GM21737 (cell line): ENCODE data around the gene CCDC97.
"Not testable (repeated sequence)": the region's sequence is repeated elsewhere in the genome, so short reads cannot be mapped to it uniquely, and the experiment has no call there.

Experiments
- ATAC-seq: cut with Tn5 transposase; IDR thresholded peaks from one replicate; pipeline ENCODE4 v1.9.1; 2021; ENCODE audit warnings: mild to moderate bottlenecking, moderate library complexity; ENCODE audit not compliant: unreplicated experiment

CCDC97 gene

GRCh38 chr19:41310033-41310831 is at the start of gene CCDC97:
Gene CCDC97, plus strand, starts transcription at chr19:41310172. Its CDS starts 139 bp downstream, at chr19:41310311.
- ATAC-seq = peak; percentile 58

- no peak for ATAC-seq
These were observed 48.3 kb upstream of the CCDC97 start for GRCh38 chr19:41261474-41262190.

- peak; percentile 8 for ATAC-seq
These were observed 46.7 kb upstream of the CCDC97 start for GRCh38 chr19:41263042-41263849.

- ATAC-seq = peak; percentile 63
These were observed 46.0 kb upstream of the CCDC97 start, which contains the start of gene HNRNPUL1 for GRCh38 chr19:41263850-41264580. Gene HNRNPUL1, plus strand, starts transcription at chr19:41264372. Its CDS starts 132 bp downstream, at chr19:41264504.

- ATAC-seq = no peak
These were observed 45.2 kb upstream of the CCDC97 start for GRCh38 chr19:41264581-41265394.

GRCh38 chr19:41265395-41266153 is 44.4 kb upstream of the CCDC97 start:
- no peak for ATAC-seq

- no peak for ATAC-seq
These were observed 40.9 kb upstream of the CCDC97 start for GRCh38 chr19:41269055-41269454.

- ATAC-seq = no peak
These were observed 40.4 kb upstream of the CCDC97 start for GRCh38 chr19:41269571-41269970.

- no peak for ATAC-seq
These were observed 36.9 kb upstream of the CCDC97 start for GRCh38 chr19:41273076-41273475.

- no peak for ATAC-seq
These were observed 35.2 kb upstream of the CCDC97 start for GRCh38 chr19:41274802-41275201.

- no peak for ATAC-seq
These were observed 33.7 kb upstream of the CCDC97 start for GRCh38 chr19:41276231-41276630.

GRCh38 chr19:41278478-41278877 is 31.5 kb upstream of the CCDC97 start:
- ATAC-seq = no peak

- no peak for ATAC-seq
These were observed 21.1 kb upstream of the CCDC97 start for GRCh38 chr19:41288673-41289530.

GRCh38 chr19:41289814-41290213 is 20.2 kb upstream of the CCDC97 start:
- ATAC-seq = not testable (repeated sequence)

- no peak for ATAC-seq
These were observed 15.6 kb upstream of the CCDC97 start for GRCh38 chr19:41294393-41294792.

- ATAC-seq = no peak
These were observed 14.5 kb upstream of the CCDC97 start for GRCh38 chr19:41295499-41295898.

- ATAC-seq = no peak
These were observed 13.5 kb upstream of the CCDC97 start for GRCh38 chr19:41296433-41296871.
